NK-92 (cell line): ENCODE measurements around the gene SAT2.

Experiments used
- DNase-seq: peaks from one replicate; lab custom pipeline; 2025; ENCODE audit not compliant: unreplicated experiment; lab: John Stamatoyannopoulos, UW

Gene SAT2

DNA sequence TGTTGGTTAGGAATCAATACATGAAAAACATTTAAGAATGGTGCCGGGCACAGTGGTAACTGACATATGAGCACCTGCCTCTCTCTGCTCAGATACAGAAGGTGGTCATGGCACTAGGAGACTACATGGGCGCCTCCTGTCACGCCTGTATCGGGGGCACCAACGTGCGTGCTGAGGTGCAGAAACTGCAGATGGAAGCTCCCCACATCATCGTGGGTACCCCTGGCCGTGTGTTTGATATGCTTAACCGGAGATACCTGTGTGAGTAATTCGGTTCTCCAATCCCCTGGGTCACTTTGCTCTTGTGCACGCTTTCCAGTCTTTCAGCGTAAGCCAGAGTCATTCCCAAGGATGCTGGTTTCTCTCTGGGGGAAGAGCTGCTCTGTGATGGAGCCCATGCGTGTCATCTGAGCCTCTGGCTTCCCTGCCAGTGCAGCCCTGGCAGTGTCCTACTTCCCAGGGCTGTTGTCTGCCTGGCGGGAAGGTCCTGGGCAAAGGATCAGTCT, 51.1 kb downstream of the SAT2 start:
- no peak for DNase-seq
